H1 (cell line): ENCODE measurements around the gene CACNG4. TPM values are rescaled to one million over a fixed set of nuclear protein-coding genes. Genes with fewer than 3 reads are reported as not detected.

Source experiments
- CTCF ChIA-PET: fragments of 300-600 bp; sonication (Branson Sonifier 250); formaldehyde crosslinking; loops from one replicate; lab custom pipeline; 2021; ENCODE audit not compliant: partially characterized antibody; lab: Charles Lee
- POLR2A ChIA-PET: fragments of 300-600 bp; sonication (Branson Sonifier 250); formaldehyde crosslinking; loops from one replicate; lab custom pipeline; 2021; ENCODE audit warnings: inconsistent platforms; ENCODE audit not compliant: partially characterized antibody; lab: Charles Lee
- DNase-seq, 2 experiments: peaks; one replicate each; pipeline versions ENCODE4 v3.0.0 to v3.0.0-alpha.2; 2010 to 2022; ENCODE audit warnings: low spot score in 2 of 2, low read depth in 1 of 2, mixed read lengths in 1 of 2
- FAIRE-seq: peaks from 2 replicates; lab custom pipeline; 2011; peaks lifted over from hg19 to GRCh38; lab: Jason Lieb, UNC
- H2AFZ ChIP-seq: 2 replicates; pipeline ENCODE4 v1.8.1; 2012; ENCODE audit warnings: low read length, inconsistent platforms
- H2AK5ac ChIP-seq: 2 replicates; pipeline ENCODE4 v1.6.1; 2013; ENCODE audit warnings: low read depth, low read length
- H2BK120ac ChIP-seq: replicated peaks from 2 replicates; pipeline ENCODE3; 2013; ENCODE audit warnings: low read depth, low read length, inconsistent platforms
- H2BK12ac ChIP-seq: 2 replicates; pipeline ENCODE4 v1.6.1; 2013; ENCODE audit warnings: low read depth, low read length
- H2BK15ac ChIP-seq: 2 replicates; pipeline ENCODE4 v1.6.1; 2013; ENCODE audit warnings: low read length
- H2BK20ac ChIP-seq: 2 replicates; pipeline ENCODE4 v1.6.1; 2013; ENCODE audit warnings: low read length
- H2BK5ac ChIP-seq: 2 replicates; pipeline ENCODE4 v1.6.1; 2013; ENCODE audit warnings: low read depth, low read length
- H3K14ac ChIP-seq: 2 replicates; pipeline ENCODE4 v1.6.1; 2013; ENCODE audit warnings: inconsistent platforms; ENCODE audit not compliant: insufficient read length
- H3K18ac ChIP-seq: 2 replicates; pipeline ENCODE4 v1.6.1; 2013; ENCODE audit warnings: low read length; ENCODE audit errors: extremely low read depth
- H3K23ac ChIP-seq: 2 replicates; pipeline ENCODE4 v1.6.1; 2013; ENCODE audit warnings: inconsistent platforms; ENCODE audit not compliant: insufficient read length
- H3K23me2 ChIP-seq: 2 replicates; pipeline ENCODE4 v1.6.1; 2013; ENCODE audit warnings: low read depth, low read length
- H3K27ac ChIP-seq: 2 replicates; pipeline ENCODE4 v1.6.1; 2011; ENCODE audit warnings: low read depth, low read length, inconsistent platforms
- H3K27me3 ChIP-seq, 4 experiments: replicated peaks in 1 of 4; 1 replicate in 1 of 4; 2 replicates in 3 of 4; pipeline versions ENCODE4 v1.6.1 to v1.8.1; 2011 to 2013; ENCODE audit warnings: low read length in 3 of 4, mild to moderate bottlenecking in 3 of 4, inconsistent platforms in 2 of 4, mixed read lengths in 2 of 4, moderate library complexity in 1 of 4; ENCODE audit not compliant: control insufficient read depth in 3 of 4, insufficient read depth in 3 of 4; ENCODE audit errors: extremely low read depth in 1 of 4
- H3K36me3 ChIP-seq, 4 experiments: 2 replicates each; pipeline versions ENCODE4 v1.6.1 to v1.8.1; 2011 to 2013; ENCODE audit warnings: mild to moderate bottlenecking in 4 of 4, low read length in 3 of 4, moderate library complexity in 2 of 4, control low read depth in 1 of 4, inconsistent platforms in 1 of 4; ENCODE audit not compliant: insufficient read depth in 4 of 4, control insufficient read depth in 2 of 4
- H3K4ac ChIP-seq: replicated peaks from 2 replicates; pipeline ENCODE3; 2013; ENCODE audit warnings: low read length, low read depth, mixed read lengths, inconsistent platforms; ENCODE audit not compliant: insufficient read length
- H3K4me1 ChIP-seq, 4 experiments: replicated peaks in 1 of 4; 1 replicate in 1 of 4; 2 replicates in 3 of 4; pipeline versions ENCODE4 v1.6.1 to v1.8.1; 2011 to 2013; ENCODE audit warnings: low read length in 3 of 4, inconsistent platforms in 2 of 4, mixed read lengths in 1 of 4; ENCODE audit not compliant: insufficient read depth in 4 of 4, control insufficient read depth in 3 of 4
- H3K4me2 ChIP-seq, 2 experiments: 2 replicates each; pipeline versions ENCODE4 v1.6.1 to v1.8.1; 2011 to 2013; ENCODE audit warnings: low read depth in 2 of 2, low read length in 2 of 2, control low read depth in 1 of 2, inconsistent platforms in 1 of 2, mild to moderate bottlenecking in 1 of 2; ENCODE audit not compliant: insufficient read depth in 1 of 2
- H3K4me3 ChIP-seq, 4 experiments: fragments of 200-600, 300-600 bp in 1 of 4; sonication (generic), shearing (Covaris generic), sonication (Bioruptor Twin) in 1 of 4; 2 replicates each; pipeline versions ENCODE4 v1.5.1 to v1.8.1; 2011 to 2016; ENCODE audit warnings: low read length in 4 of 4, low read depth in 3 of 4, control low read depth in 2 of 4, inconsistent platforms in 2 of 4, mild to moderate bottlenecking in 2 of 4, mixed read lengths in 1 of 4, moderate library complexity in 1 of 4; ENCODE audit not compliant: insufficient read depth in 2 of 4; ENCODE audit errors: extremely low read depth in 1 of 4
- H3K56ac ChIP-seq: replicated peaks from 2 replicates; pipeline ENCODE3; 2013; ENCODE audit warnings: low read depth, mild to moderate bottlenecking, mixed read lengths, low read length, inconsistent platforms; ENCODE audit not compliant: insufficient read length
- H3K79me1 ChIP-seq: 2 replicates; pipeline ENCODE4 v1.6.1; 2013; ENCODE audit warnings: low read depth, low read length, control low read depth
- H3K79me2 ChIP-seq, 2 experiments: 2 replicates each; pipeline versions ENCODE4 v1.6.1 to v1.8.1; 2012 to 2013; ENCODE audit warnings: low read length in 2 of 2, mild to moderate bottlenecking in 2 of 2, inconsistent platforms in 1 of 2; ENCODE audit not compliant: insufficient read depth in 2 of 2, control insufficient read depth in 1 of 2
- H3K9ac ChIP-seq, 4 experiments: replicated peaks in 1 of 4; 1 replicate in 1 of 4; 2 replicates in 3 of 4; pipeline versions ENCODE4 v1.6.1 to v1.8.1; 2011 to 2013; ENCODE audit warnings: low read depth in 3 of 4, low read length in 3 of 4, control low read depth in 2 of 4, mild to moderate bottlenecking in 2 of 4, moderate library complexity in 2 of 4, inconsistent platforms in 1 of 4; ENCODE audit errors: extremely low read depth in 1 of 4
- H3K9me3 ChIP-seq, 2 experiments: 2 replicates each; pipeline versions ENCODE4 v1.6.1 to v1.8.1; 2012 to 2013; ENCODE audit warnings: mild to moderate bottlenecking in 2 of 2, moderate library complexity in 2 of 2, control low read depth in 1 of 2, inconsistent platforms in 1 of 2, low read depth in 1 of 2, low read length in 1 of 2, mixed read lengths in 1 of 2; ENCODE audit not compliant: insufficient read depth in 2 of 2
- H4K20me1 ChIP-seq, 2 experiments: replicated peaks in 1 of 2; 2 replicates each; pipeline versions ENCODE3 to v1.8.1; 2011 to 2013; ENCODE audit warnings: inconsistent platforms in 2 of 2, low read length in 2 of 2, mild to moderate bottlenecking in 1 of 2; ENCODE audit not compliant: insufficient read depth in 2 of 2, control insufficient read depth in 1 of 2
- H4K5ac ChIP-seq: 2 replicates; pipeline ENCODE4 v1.6.1; 2013; ENCODE audit warnings: low read length, low read depth, mixed read lengths, inconsistent platforms; ENCODE audit not compliant: insufficient read length
- H4K8ac ChIP-seq: 2 replicates; pipeline ENCODE4 v1.8.0; 2013; ENCODE audit warnings: mild to moderate bottlenecking, moderate library complexity, low read length, inconsistent platforms; ENCODE audit not compliant: insufficient read depth; ENCODE audit errors: extremely low read depth
- H4K91ac ChIP-seq: replicated peaks from 2 replicates; pipeline ENCODE3; 2013; ENCODE audit warnings: low read length, mixed read lengths, inconsistent platforms; ENCODE audit not compliant: insufficient read length
- CREB1 ChIP-seq: IDR thresholded peaks from 2 replicates; pipeline ENCODE4 v1.6.1; 2012; ENCODE audit warnings: inconsistent platforms
- WGBS, 2 experiments: shearing (Covaris generic) in 1 of 2; methylation state at CpG; one replicate each; pipeline versions ENCODE4 v1.1.6 to v1.1.7; 2013 to 2015; ENCODE audit warnings: low lambda C conversion rate in 2 of 2, mixed read lengths in 2 of 2, inconsistent platforms in 1 of 2, low coverage in 1 of 2, missing lambda C conversion rate in 1 of 2; ENCODE audit not compliant: insufficient replicate concordance in 2 of 2, insufficient coverage in 1 of 2, insufficient read length in 1 of 2; ENCODE audit errors: extremely low coverage in 1 of 2, missing lambda C conversion rate in 1 of 2; 5-methylcytosine and 5-hydroxymethylcytosine counted together
- polyA plus RNA-seq, 7 experiments: library from polyadenylated mRNA; depleted of rRNA in 3 of 7; stranded (reverse) in 5 of 7; unstranded in 2 of 7; fragments of >200 nt in 5 of 7; fragments of 200-250 nt in 2 of 7; gene quantifications; 1 replicate in 5 of 7; 2 replicates in 1 of 7; 4 replicates in 1 of 7; pipeline versions ENCODE4 v1.2.1 to v1.2.3, GENCODE V29; 2011 to 2013; ENCODE audit warnings: missing spikeins in 2 of 7, mixed read lengths in 2 of 7
- total RNA-seq: library from RNA; stranded (reverse); fragmentation: NEBNext Ultra II Directional; extraction: Animal tissue kit (Norgen Biotek cat#: 25700); gene quantifications from 2 replicates; pipeline ENCODE4 v1.2.1, GENCODE V29; 2021

CACNG4 gene
- total and polyA plus RNA-seq, 2 of the 8 experiments (the other 6 are each of a cell fraction or from before 2014, with no cell fraction given), result 3.6 to 5.6 TPM

GRCh38 chr17:67035131-67036083, 70.9 kb downstream of the CACNG4 start:
- ChIA-PET POLR2A (no interaction called here), CTCF (no interaction called here)
- no peak overlapping the region for H3K4me2 ChIP-seq
- no peak overlapping the region for H3K4ac ChIP-seq
- no peaks in the 10 kb centered on the region for H3K27me3 ChIP-seq
- no peak overlapping the region for H3K23ac ChIP-seq
- no peak overlapping the region for H3K9ac ChIP-seq
- no peak overlapping the region for H2BK15ac ChIP-seq
- no peak overlapping the region for H4K8ac ChIP-seq
- no peak overlapping the region for H2BK5ac ChIP-seq
- H3K56ac ChIP-seq, result no peak overlapping the region
- DNase-seq, result no peak
- no peak overlapping the region for H3K27ac ChIP-seq
- no peak overlapping the region for H3K4me3 ChIP-seq
- no peak overlapping the region for H2BK12ac ChIP-seq
- no peaks in the 10 kb centered on the region for H3K23me2 ChIP-seq
- no peak overlapping the region for H2BK20ac ChIP-seq
- no peak for FAIRE-seq
- 83% methylated on average over 11 of the region's 11 CpGs; no CpG with 5 or more reads in 1 of the 2 experiments for WGBS, 2 experiments
- H3K14ac ChIP-seq, result no peak overlapping the region
- H4K20me1 ChIP-seq, result no peaks in the 10 kb centered on the region
- H3K4me1 ChIP-seq, result 0 out of 7 replicates have a peak, but pooled peaks cover 0 to 3% (median under 1%) of the 10 kb centered on the region in 4 experiments
- H3K79me2 ChIP-seq, result no peaks in the 10 kb centered on the region
- no peaks in the 10 kb centered on the region for H3K9me3 ChIP-seq
- H3K79me1 ChIP-seq, result no peaks in the 10 kb centered on the region
- H2AK5ac ChIP-seq, result no peak overlapping the region
- H4K5ac ChIP-seq, result no peak overlapping the region
- H3K36me3 ChIP-seq, result no peaks in the 10 kb centered on the region
- no peak overlapping the region for H4K91ac ChIP-seq
- no peak overlapping the region for H3K18ac ChIP-seq
- no peak overlapping the region for H2BK120ac ChIP-seq
- no peak overlapping the region for H2AFZ ChIP-seq
- TF ChIP-seq CREB1, result no peak
